VCaP (cell line): ENCODE measurements around the gene FLT4.

Experiments
- H3K27ac ChIP-seq: fragments of 450-650 bp; 2 replicates; pipeline ENCODE4 v1.5.1; 2017
- CTCF ChIP-seq: fragments of 450-650 bp; conservative IDR thresholded peaks from 2 replicates; pipeline ENCODE4 v1.5.1; 2017; ENCODE audit warnings: mild to moderate bottlenecking, moderate library complexity

The FLT4 gene

GRCh38 chr5:180613188-180613813 lies 36.1 kb downstream of the FLT4 start:
- TF ChIP-seq CTCF, result no peak
- H3K27ac ChIP-seq, result no peak overlapping the region

GRCh38 chr5:180612683-180613082 lies 36.7 kb downstream of the FLT4 start:
- H3K27ac ChIP-seq, result no peak overlapping the region
- TF ChIP-seq CTCF, result no peak

GRCh38 chr5:180611140-180611850 lies 38.1 kb downstream of the FLT4 start:
- no peak overlapping the region for H3K27ac ChIP-seq
- 0 out of 2 replicates have a peak, but pooled peaks have one; percentile 10 for TF ChIP-seq CTCF

GRCh38 chr5:180609817-180610550 lies 39.4 kb downstream of the FLT4 start:
- H3K27ac ChIP-seq, result no peak overlapping the region
- no peak for TF ChIP-seq CTCF

GRCh38 chr5:180609386-180609785 lies 40.0 kb downstream of the FLT4 start:
- no peak overlapping the region for H3K27ac ChIP-seq
- TF ChIP-seq CTCF, result no peak

- TF ChIP-seq CTCF, result no peak
- peak overlapping the region; percentile 39 for H3K27ac ChIP-seq
Observed at GRCh38 chr5:180608572-180609310, 40.7 kb downstream of the FLT4 start.
